Stimulated activated CD8-positive, alpha-beta memory T cell treated with anti-CD3 and anti-CD28 coated beads, Interleukin-15, amount 100 ng/mL, for 48 hours (primary cell): Measurements from ENCODE around the gene TNN.

Experiments used
- DNase-seq, 2 donors: peaks; one replicate each; pipeline ENCODE4 v3.0.0-alpha.2; 2020; ENCODE audit warnings: low read depth in 2 of 2

TNN gene

GRCh38 chr1:175147569-175147968 is 79.9 kb downstream of the TNN start:
- DNase-seq = no peak

GRCh38 chr1:175148068-175148467 is 80.4 kb downstream of the TNN start:
- no peak for DNase-seq

DNA sequence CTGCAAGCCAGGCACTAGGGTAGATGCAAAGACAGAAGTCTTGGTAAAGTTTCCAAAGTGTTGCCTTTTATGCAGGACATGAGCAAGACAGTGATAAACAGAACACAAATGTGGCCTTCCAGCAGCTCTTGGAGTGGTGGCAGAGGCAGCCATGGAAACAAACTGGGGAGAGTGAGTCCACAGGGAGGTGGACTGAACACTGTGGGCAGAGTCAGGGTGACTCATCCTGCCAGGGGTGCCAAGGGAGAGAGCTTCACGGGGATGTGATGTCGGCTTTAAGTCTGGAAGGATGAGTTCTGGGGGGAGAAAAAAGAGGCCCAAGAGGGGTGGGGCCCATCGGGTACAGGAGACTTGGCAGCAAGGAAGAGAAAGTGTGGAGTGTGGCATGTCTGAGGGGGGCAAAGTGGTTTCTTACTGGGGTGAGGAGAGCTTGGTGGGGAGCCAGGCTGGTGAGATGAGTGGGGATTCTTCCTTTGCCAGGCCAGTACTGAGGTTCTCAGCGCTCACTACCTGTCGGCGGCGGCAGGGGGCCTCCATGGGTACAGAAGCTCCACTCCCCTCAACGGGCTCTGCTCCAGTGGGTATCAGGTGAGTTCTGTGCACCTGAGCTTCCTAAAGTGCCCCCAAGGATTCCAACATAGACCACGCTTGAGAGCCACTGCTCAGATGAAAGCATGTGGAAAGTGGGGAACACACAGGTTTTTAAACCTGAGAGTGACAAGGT is 83.1 kb downstream of the TNN start:
- no peak for DNase-seq

- peak; percentile 21 to 29 for DNase-seq
Observed at GRCh38 chr1:175152006-175152652, 84.5 kb downstream of the TNN start.

DNA sequence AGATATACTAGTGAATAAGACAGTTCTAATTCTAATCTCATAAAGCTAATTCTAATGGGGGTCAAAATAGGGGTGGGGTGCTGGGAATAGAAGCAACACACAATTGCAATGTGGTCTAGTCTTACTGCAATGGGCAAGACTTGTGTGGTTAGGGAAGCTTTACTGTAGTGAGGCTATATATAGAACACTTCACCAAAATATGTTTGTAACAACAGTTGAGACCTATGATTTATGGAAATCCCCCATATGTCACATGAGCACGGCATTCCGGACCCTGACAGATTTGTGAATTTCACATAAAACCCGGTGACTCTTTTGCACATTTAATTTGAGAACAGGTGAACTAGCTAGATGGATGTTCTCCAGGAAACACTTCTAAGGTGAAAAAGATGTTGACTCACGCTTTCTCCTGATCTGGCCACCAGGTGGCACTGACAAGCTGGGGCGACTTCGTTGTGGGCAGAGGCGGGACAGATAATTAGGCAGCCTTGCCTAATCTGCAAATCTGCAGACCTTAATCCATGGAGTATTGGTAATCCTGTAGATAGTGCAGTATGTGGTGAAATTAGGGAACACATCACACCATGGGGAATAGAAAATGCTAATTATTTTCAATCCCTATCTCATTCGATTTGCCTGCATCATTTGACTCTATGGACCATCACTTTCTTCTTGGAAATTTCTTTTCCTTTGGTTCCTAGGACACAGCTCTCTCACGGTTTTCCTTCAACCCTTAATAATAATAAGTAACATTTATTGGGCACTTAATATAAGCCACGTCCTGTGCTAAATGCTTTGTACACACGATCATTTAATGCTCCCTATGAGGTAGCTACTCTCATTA is 87.2 kb downstream of the TNN start:
- peak; percentile 40 to 58 for DNase-seq

GRCh38 chr1:175155473-175155856 is 87.8 kb downstream of the TNN start:
- DNase-seq = no peak

DNA sequence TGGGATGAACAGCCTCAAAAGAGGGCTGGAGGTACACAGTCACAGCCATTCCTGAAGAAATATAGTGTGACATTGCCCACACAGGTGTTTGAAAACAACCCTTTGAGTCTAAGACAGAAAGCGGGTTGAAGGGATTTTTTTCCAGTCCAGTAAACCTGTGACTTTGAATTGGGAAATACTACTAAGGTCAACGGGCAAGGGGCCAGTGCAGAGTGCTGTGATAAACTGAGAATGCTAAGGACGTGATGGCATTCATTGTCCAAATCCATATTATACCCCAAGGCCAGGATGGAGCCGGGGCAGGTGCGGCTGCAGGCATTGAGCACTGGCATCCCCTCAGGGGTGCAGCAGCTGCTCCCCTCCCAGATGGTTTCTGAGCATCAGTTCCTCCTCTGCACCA is 88.3 kb downstream of the TNN start:
- no peak for DNase-seq

DNA sequence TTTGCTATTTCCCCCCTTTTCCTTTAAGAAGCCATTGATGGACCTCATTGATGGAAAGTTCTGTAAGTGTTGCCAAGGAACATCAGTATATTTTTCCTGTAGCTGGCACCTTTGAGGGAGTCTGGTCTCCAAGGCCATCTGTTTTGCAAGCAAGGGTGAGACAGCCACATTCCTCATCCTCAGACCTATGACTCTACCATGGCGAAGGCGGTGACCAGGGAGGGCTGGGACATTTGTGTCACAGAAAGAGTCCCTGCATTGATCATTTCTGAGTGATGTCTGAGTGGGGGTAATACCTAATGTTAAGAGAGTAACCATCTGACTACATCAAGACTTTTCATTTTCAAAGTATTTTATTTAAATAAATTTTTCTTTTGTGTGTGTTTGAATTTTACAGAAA is 89.6 kb downstream of the TNN start:
- no peak for DNase-seq

GRCh38 chr1:175158170-175158591 is 90.5 kb downstream of the TNN start:
- no peak for DNase-seq

- no peak for DNase-seq
Observed at GRCh38 chr1:175162955-175163354, 95.3 kb downstream of the TNN start.

- no peak for DNase-seq
Observed at GRCh38 chr1:175163702-175164101, 96.1 kb downstream of the TNN start.

- DNase-seq = no peak
Observed at GRCh38 chr1:175164751-175165150, 97.1 kb downstream of the TNN start.

DNA sequence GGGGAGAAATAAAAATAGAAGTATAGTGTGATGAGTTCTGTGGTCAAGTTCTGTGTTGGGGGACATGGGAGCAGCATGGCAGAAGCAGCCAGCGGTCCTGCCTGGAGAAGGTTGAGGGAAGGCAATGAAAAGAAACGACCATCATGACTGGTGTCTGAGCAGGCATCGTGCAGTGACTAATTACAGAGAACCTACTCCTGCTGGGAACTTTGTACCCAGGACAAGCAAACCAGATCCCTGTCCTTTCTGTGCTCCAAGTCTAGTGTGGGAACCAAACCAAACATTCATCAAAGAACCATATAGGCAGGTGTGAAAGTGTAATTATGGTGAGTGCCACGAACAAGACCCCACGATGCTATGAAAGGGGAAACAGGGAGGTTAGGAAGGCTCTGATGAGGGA is 99.1 kb downstream of the TNN start:
- no peak for DNase-seq

- DNase-seq = no peak
Observed at GRCh38 chr1:175167861-175168260, 100.2 kb downstream of the TNN start.

DNA sequence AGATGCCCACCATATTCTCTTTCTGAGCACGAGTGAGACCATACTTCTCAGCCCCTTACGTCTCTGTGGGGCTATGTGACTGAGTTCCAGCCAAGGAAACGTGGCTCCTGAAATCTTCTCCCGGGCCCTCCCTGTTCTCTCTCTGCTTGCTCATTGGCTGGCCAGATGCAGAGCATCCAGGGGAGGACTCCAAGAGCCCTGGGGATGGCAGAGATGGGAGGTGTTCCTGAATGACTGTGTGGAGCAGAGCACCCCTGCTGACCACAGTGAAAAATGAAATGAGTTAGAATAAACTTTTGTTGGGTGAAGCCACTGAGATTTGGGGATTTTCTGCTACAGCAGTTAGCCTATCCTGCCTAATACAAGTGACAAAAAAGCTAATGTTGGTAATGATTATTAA is 101.1 kb downstream of the TNN start:
- no peak for DNase-seq

GRCh38 chr1:175169286-175170018 is 101.8 kb downstream of the TNN start:
- DNase-seq = no peak

GRCh38 chr1:175171036-175171913 is 103.6 kb downstream of the TNN start:
- no peak for DNase-seq

DNA sequence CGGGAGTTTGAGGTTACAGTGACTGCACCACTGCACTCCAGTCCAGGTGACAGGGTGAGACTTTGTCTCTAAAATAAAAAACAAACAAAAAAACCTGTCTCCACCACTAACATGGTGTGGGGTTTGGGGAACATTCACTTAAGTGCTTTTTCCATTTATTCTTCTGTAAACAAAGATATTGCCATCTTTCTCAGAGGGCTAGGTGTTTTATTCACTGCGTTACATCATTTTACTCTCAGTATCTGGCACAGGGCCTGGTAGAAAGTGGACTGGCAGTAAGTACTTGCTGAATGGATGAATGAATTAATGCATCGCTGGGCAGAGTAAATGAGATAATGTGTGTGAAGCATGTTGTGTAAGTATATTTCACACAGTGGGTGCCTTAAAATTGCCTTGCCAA is 104.9 kb downstream of the TNN start:
- no peak for DNase-seq

DNA sequence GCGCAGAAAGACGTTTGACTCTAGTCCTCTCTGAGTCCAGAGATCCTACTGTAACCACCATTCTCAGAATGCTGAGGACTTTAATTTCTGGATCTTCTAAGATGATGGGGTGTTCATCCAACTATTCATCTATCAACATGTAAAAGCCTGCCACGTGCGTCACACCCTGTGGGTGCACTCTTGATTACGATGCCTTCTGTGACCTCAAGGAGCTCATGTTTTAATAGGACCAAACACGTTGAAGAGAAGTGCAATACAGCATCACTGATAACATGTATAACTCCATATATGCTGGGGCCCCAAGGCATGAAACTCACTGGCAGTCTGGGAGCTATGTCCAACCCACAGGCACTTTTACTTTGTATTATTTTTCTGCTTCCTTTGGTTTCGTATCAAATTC is 105.9 kb downstream of the TNN start:
- no peak for DNase-seq

GRCh38 chr1:175174309-175175102 is 106.9 kb downstream of the TNN start:
- no peak for DNase-seq
